GM19193 (cell line): ENCODE data around the gene HPS1.

Experiments
- POLR2A ChIP-seq: IDR thresholded peaks from 4 replicates; pipeline ENCODE4 v1.6.1; 2011; ENCODE audit not compliant: insufficient read depth, insufficient read length; ENCODE audit errors: extremely low read depth

Gene HPS1

DNA sequence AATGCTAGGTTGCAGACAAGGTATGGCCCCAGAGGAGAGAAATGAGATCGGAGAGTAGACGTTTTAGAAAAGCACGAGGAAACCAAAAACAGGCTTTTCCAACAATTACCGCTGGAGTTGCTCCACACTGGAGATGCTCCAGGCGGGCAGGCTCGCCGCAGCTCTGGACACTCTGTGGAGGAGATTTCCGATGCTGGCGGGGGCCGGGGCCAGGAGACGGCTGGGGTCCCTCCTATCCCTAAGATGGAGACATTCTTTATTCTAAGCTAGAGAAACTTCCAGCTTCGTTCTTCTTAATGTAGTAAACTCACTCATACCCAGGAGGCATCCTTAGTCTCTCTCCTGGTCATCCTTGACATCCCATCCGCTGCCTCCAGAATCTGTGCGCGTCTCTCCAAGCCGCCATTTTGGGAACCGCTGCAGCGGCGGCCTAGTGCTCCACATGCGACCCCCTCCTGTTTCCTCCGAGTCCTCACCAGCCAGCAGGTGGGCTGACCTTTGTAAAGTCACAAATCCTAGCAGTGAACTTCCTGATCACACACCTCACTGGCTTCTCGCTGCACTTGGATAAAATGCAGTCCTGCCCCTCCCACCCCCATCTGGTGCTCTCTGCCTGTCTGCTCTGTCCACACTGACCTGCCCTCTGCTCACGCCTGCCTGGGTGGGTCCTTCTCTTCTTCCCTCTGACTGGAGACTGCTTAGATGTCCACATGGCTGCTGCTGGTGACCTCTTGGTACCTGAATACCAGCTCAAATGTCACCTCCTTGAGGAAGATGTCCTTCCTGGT lies 43.6 kb downstream of the HPS1 start:
- no peak for TF ChIP-seq POLR2A

DNA sequence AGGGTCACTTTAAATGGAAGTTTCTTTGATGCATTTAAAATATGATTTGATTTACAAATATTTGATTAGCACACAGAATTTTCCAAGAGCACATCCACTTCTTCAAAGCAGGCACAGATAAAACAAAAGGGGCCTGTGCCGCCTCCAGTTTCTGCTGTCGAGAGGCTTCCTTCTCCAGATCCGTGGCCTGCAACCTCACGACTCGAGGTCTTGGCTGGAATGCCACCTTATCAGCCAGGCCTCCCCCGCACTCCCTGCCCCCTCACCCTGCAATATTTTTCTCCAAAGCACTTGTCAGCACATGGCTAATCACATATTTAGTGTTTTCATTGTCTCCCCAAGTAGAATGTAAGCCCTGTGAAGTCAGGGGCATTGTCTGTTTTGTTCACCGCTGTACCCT lies 44.3 kb downstream of the HPS1 start:
- no peak for TF ChIP-seq POLR2A

DNA sequence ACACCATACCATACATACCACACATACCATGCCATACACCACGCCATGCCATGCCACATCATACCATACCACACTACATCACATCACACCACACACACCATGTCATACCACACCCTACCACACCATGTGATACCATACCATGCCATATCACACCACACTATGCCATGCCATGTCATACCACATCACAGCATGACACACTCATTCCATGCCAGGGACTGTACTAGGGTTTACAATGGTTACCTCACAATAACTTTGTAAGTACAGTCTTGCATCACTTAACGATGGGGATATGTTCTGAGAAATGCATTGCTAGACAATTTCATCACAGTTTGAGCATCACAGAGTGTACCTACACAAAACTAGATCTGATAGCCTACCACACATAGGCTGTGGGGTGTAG lies 46.3 kb downstream of the HPS1 start:
- no peak for TF ChIP-seq POLR2A

DNA sequence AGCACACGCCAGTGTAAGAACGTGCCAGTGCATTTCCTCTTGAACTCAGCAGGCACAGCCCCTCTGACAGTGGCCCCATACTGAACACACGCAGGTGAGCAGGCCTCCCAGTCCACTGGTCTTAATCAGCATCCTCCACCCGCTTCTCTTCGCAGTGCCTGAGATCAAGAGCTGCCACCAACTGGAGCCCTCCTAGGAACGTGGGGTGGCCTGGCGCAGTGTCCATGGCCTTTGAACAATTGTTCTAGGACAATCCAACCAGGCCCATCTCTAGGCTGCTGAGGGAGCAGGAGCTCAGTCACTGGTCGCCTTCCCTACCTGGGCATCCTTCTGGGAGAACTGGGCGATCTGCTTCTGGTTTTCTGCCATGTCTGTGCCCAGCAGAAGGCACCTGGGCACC lies 47.0 kb downstream of the HPS1 start:
- TF ChIP-seq POLR2A, result no peak

DNA sequence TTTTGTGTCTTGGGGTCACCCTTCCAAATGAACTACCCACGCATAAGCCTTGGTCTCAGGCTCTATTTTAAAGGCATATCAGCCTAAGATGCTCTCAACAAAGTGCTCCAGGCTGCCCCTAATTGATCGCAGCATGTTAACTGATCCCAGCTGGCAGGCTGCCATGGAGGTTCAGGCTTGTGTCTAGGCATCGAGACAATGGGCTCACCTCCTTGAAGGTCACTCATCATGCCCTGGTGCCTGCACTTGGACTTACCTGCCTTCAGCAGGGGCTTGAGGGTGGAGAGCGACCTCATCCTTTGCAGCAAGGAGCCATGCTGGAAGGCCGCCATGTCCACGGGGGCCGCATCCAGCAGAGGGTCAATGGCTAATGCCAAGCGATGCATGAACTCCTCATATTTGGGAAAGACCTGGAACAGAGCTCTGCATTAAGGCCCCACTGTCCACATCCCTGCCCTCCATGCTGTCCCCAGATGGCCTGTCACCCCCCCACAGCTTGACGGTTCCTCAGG lies 49.6 kb downstream of the HPS1 start:
- TF ChIP-seq POLR2A, result no peak

DNA sequence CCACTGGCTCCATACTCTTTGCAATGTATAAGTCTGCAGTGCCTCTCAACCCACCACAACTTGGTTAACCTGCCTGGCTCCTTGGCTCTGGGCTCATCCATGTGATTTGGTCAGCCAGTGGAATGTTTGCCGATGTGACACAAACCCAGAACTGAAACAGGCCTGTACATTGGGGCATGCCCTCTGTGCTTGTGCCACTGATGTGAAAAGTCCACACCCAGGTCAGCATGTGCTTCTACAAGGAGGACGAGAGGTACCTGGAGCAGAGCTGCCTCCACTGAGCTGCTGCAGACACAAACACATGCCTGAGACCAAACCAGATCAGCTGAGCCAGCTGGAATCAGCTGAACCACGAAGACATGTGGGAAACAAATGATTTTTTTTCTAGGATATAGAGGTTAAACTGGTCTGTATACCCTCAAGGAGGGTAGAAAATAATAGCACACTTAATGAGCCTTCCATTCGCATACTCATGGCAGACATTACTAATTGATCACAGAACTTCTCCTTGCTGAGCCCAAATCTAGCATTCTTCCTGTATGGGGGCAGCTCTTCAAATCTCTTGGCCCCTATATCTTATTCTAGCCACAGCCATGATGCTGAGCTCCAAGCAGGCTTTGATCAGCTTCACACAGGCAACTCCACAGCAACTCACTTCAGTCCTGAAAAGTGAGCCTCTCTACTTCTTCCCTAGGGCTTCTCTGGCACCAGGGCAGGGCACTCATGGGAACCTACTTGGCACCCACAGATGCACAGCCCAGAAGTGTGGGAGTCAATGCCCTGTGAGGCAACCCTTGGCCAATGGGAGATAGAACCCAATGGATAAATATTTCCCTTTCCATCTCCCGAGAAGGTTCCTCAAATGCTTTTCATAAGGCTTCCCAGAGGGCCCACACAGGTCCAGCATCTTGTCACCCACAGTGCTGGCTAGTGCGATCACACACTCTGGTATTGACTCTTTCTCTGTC lies 50.4 kb downstream of the HPS1 start:
- no peak for TF ChIP-seq POLR2A

DNA sequence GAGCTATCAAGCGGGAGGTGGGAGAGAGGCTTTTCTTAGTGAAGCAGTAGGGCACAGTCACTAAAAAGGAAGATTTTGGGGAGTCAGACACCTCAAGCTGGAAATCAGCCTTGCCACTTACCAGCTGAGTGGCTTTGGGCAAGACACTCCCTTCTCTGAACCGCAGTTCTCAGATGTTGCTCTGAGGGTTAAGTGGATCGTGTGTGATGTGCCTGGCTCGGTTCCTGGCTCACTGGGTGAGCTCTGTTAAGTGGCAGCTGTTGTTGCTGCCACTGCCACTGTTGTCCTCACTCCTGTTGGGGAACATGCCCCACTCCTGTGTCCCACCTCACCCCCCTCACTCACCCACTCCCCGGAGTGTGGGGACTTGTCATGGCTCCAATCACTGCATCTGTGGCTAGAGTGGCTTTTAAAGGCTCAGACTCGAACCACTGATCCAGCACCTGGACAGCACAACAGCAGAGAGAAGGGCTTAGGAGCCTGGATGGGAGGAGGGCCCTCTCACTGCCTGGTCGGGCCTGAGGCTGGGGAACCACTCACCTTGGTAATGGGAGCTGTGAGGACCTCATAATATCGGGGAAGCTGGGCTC lies 51.8 kb downstream of the HPS1 start:
- TF ChIP-seq POLR2A, result no peak

DNA sequence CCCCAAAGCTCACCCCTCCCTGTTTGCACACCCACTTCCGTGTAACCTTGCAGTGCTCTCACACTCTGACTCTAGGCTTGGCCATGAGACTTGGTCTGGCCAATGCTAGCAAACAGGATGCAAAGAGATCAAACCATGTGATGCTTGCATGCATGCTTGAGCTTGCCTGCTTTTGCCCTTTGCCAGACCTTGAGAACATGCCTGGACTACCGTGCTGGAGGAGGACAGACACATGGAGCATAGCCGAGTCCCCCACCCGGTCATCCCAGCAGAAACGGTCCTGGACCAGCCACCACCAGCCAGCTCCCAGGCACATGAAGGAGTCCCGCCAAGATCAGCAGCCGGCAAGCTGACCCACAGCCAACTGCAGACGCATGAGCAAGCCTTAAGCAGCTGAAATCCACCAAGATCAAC lies 55.1 kb downstream of the HPS1 start:
- TF ChIP-seq POLR2A, result no peak

DNA sequence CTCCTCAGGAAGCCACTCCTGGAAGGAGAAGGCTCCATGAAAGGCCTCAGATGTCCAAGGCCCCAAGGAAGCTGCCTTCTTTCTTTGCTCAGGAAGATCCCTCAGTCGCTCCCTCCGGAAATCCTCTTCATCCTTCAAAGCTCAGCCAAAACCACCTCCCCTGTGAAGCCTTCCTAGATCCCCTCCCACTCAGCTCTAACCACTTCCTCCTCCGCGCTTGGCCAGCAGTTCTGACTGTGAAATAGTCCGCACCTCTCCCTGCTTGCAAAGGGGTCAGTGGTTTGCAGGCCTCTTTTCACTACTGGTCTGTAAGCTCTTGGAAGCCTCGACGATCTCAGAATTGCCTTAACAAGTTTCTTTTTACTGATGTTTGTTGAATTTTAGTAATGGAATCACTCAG lies 55.7 kb downstream of the HPS1 start:
- no peak for TF ChIP-seq POLR2A

DNA sequence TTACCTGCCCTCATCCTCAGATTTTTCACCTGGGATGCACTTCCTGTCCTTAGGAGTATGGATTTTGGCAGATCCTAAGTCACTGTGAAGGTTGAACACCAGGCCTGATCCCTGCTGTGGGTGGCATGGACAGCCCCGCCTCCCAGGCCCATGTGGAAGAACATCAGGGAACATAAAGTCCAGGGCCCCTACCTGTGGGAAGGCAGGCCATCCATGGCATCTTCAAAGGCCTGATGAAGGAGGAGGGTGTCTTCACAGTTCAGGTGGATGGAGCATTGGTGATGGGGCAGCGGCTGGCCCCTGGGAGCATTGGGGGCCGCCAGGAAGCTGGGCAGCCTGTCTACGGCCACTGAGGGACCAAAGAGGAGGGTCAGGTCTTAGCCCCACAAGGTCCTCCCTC lies 56.3 kb downstream of the HPS1 start:
- no peak for TF ChIP-seq POLR2A

DNA sequence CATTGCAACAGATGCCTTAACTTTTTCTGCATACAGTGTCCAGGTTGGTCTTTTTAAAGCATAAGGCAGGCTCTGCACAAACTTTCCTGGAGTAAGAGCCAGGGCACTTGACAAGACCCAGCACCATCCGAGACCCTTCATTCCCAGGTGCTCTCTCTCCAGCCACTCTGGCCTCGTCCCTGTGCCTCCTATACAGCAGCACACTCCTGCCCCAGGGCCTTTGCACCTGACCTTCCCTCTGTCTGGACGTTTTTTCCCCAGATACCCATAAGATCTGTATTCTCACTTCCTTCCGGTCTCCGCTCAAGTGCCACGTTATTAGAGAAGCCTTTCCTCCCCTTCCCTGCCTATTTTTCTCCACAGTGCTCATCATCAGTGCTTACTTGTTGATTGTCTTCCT lies 57.3 kb downstream of the HPS1 start:
- TF ChIP-seq POLR2A, result no peak

DNA sequence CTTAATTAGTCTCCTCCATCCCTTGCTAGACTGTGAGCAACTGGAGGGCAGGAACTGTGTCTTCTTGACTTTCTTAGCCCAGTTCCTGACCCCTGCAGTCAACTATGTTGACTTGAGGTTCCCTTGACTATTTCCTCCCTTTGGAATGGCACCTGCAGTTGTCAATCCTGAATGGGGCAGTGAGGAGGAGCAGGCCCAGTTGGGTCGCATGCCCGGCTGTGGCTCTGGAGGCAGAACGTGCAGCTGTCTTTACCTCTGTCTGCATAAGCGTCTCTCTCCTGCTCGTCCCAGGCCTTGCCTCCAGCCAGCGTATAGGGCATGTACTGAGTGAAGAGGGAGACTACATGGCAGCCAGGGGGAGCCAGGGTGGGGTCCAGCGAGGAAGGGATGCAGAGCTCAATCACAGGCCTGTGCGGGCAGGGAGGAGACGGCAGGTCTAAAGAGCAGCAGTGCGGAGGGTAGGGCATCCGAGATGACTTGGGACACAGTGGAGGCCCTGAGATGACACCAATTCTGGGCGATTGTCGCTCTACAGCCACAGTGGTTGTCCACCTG lies 58.6 kb downstream of the HPS1 start:
- no peak for TF ChIP-seq POLR2A

DNA sequence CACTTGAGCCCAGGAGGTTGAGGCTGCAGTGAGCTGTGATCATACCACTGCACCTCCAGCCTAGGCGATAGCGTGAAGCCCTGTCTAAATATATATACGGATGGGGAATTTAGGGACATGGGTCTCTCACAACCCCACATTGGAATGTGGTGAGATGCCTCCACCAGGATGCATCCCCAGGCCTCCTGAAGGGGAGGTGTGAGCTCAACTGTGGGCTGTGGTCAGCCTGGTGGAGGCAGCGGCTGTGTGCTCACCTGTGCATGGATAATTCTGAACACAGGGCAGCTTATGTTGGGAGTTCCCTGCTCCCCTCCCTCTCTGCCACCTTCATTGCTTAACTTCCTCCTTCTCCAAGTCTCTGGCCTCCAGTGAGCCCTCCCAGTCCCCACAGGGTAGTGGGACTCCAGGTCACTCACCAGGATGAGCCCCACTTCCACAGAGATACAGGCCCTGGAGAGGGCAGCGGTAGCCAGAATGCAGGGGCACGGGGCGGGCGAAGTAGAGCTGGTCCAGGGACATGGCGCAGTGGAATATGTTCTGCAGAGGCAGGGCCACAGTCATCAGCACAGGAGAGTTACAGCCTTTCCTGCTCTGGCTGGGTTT lies 62.1 kb downstream of the HPS1 start:
- TF ChIP-seq POLR2A, result no peak

DNA sequence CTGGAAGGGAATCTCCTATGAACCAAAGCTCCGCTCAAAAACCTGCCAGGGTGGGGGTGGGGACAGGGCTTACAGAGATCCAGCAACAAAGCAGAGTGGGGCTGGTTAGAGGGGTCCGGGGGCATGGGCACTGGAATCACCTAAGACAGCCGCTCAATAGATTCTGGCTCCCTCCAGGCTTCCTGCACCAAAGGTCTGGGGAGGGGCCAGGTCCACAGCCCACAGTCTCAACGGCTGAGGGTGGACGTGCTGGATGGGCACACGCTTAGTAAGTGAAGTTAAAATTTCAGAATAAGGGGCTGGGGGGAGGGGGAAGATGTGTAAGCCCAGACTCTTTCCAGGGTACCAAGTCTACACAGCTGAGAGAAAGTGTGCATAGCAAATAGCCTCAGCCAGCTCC lies 62.9 kb downstream of the HPS1 start:
- no peak for TF ChIP-seq POLR2A
